ENCODE results near the gene RPUSD3.

GRCh38 chr3:9862391-9863057 is 18.7 kb upstream of the RPUSD3 start:
- TF ChIP-seq POLR2A (IDR thresholded peaks at IDR 0.05; ENCODE audit: low read depth, low read length) (no peak), POLR2AphosphoS5 (IDR thresholded peaks at IDR 0.05; ENCODE audit: insufficient read depth, low read depth, low read length) (no peak), CTCF (IDR thresholded peaks at IDR 0.05; ENCODE audit: extremely low read depth in 1 of 2, insufficient read depth in 1 of 2, low read depth in 1 of 2, low read length in 2 of 2) (peak; percentile 30 to 62), EZH2 (IDR thresholded peaks at IDR 0.05; ENCODE audit: borderline replicate concordance, low read depth, low read length, severe bottlenecking) (no peak), MYC (IDR thresholded peaks at IDR 0.05; ENCODE audit: low read depth, low read length) (no peak)
- TF ChIP-seq, protein P1, sequence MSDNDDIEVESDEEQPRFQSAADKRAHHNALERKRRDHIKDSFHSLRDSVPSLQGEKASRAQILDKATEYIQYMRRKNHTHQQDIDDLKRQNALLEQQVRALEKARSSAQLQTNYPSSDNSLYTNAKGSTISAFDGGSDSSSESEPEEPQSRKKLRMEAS (IDR thresholded peaks at IDR 0.05; ENCODE audit: insufficient read depth, insufficient read length): no peak

Data from endothelial cell of umbilical vein (primary cell).